Endothelial cell of umbilical vein (primary cell): ENCODE data around the gene MDP1. TPM values are rescaled to one million over a fixed set of nuclear protein-coding genes. Genes with fewer than 3 reads are reported as not detected.
A peak's percentile ranks its signal among the peaks of the same experiment; 100 is the strongest.

Experiments
- BruUV-seq: library from RNA; stranded (reverse); fragments of 400-500 nt; replicated peaks from 2 replicates; lab custom pipeline; 2021; lab: Mats Ljungman, UMichigan
- CTCF ChIA-PET: fragments of 300-600, 350-600 bp; sonication (Branson Sonifier 250); formaldehyde crosslinking; loops from one replicate; lab custom pipeline; 2021; ENCODE audit warnings: antibody characterized with exemption, inconsistent platforms; lab: Charles Lee
- POLR2A ChIA-PET: fragments of 300-600, 350-600 bp; sonication (Branson Sonifier 250); formaldehyde crosslinking; loops from one replicate; lab custom pipeline; 2021; ENCODE audit warnings: antibody characterized with exemption, inconsistent platforms; lab: Charles Lee
- DNase-seq: peaks from one replicate; pipeline ENCODE4 v3.0.0-alpha.2; 2011; ENCODE audit warnings: low read depth, low spot score
- FAIRE-seq: peaks from 2 replicates; lab custom pipeline; 2011; peaks lifted over from hg19 to GRCh38; lab: Jason Lieb, UNC
- H2AFZ ChIP-seq: 2 replicates; pipeline ENCODE4 v1.6.0; 2012; ENCODE audit warnings: low read depth, low read length, control low read depth, inconsistent platforms
- H3K27ac ChIP-seq: 2 replicates; pipeline ENCODE4 v1.5.1; 2011; ENCODE audit warnings: low read depth, mild to moderate bottlenecking, control low read depth, low read length, moderate library complexity; ENCODE audit not compliant: insufficient read depth
- H3K27me3 ChIP-seq, 2 experiments: 2 replicates each; pipeline versions ENCODE4 v1.6.0 to v1.6.1; 2011; ENCODE audit warnings: low read length in 2 of 2, mixed read lengths in 1 of 2; ENCODE audit not compliant: control insufficient read depth in 2 of 2, insufficient read depth in 2 of 2
- H3K36me3 ChIP-seq, 2 experiments: 2 replicates in 1 of 2; 3 replicates in 1 of 2; pipeline ENCODE4 v1.5.1; 2011; ENCODE audit warnings: low read length in 2 of 2, mild to moderate bottlenecking in 1 of 2, moderate library complexity in 1 of 2; ENCODE audit not compliant: control insufficient read depth in 2 of 2, insufficient read depth in 2 of 2; ENCODE audit errors: extremely low read depth in 1 of 2
- H3K4me1 ChIP-seq: 3 replicates; pipeline ENCODE4 v1.5.1; 2011; ENCODE audit warnings: mild to moderate bottlenecking, low read length; ENCODE audit not compliant: control insufficient read depth, insufficient read depth; ENCODE audit errors: extremely low read depth
- H3K4me2 ChIP-seq: 2 replicates; pipeline ENCODE4 v1.6.1; 2011; ENCODE audit warnings: low read length, control low read depth, mixed read lengths; ENCODE audit not compliant: insufficient read depth
- H3K4me3 ChIP-seq, 3 experiments: fragments of 200-600 bp in 1 of 3; sonication (generic), shearing (Covaris generic) in 1 of 3; replicated peaks in 1 of 3; 2 replicates each; pipeline ENCODE4 v1.5.1; 2011 to 2016; ENCODE audit warnings: control low read depth in 3 of 3, low read length in 3 of 3, mild to moderate bottlenecking in 2 of 3, inconsistent platforms in 1 of 3, low read depth in 1 of 3, moderate library complexity in 1 of 3; ENCODE audit not compliant: insufficient read depth in 1 of 3
- H3K79me2 ChIP-seq: 2 replicates; pipeline ENCODE4 v1.6.0; 2012; ENCODE audit warnings: low read length, inconsistent platforms; ENCODE audit not compliant: control insufficient read depth, insufficient read depth
- H3K9ac ChIP-seq: replicated peaks from 2 replicates; pipeline ENCODE3; 2011; ENCODE audit warnings: low read length, control low read depth; ENCODE audit not compliant: insufficient read depth; ENCODE audit errors: extremely low read depth
- H3K9me1 ChIP-seq: replicated peaks from 3 replicates; pipeline ENCODE4 v1.6.0; 2011; ENCODE audit warnings: mild to moderate bottlenecking, low read length; ENCODE audit not compliant: control insufficient read depth, insufficient read depth; ENCODE audit errors: extremely low read depth
- H3K9me3 ChIP-seq: replicated peaks from 2 replicates; pipeline ENCODE4 v1.5.1; 2012; ENCODE audit warnings: low read length, inconsistent platforms; ENCODE audit not compliant: control insufficient read depth, insufficient read depth
- H4K20me1 ChIP-seq: replicated peaks from 2 replicates; pipeline ENCODE3; 2011; ENCODE audit warnings: mild to moderate bottlenecking, low read length; ENCODE audit not compliant: control insufficient read depth, insufficient read depth; ENCODE audit errors: extremely low read depth
- CTCF ChIP-seq, 2 donors: IDR thresholded peaks; 1 replicate in 1 of 2; 2 replicates in 1 of 2; pipeline ENCODE4 v1.5.1; 2011; ENCODE audit warnings: low read length in 2 of 2, mild to moderate bottlenecking in 2 of 2, moderate library complexity in 2 of 2, control low read depth in 1 of 2, inconsistent platforms in 1 of 2, low read depth in 1 of 2; ENCODE audit not compliant: insufficient read depth in 1 of 2; ENCODE audit errors: extremely low read depth in 1 of 2
- EZH2 ChIP-seq: IDR thresholded peaks from 2 replicates; pipeline ENCODE4 v1.6.1; 2012; ENCODE audit warnings: borderline replicate concordance, low read depth, mild to moderate bottlenecking, moderate library complexity, low read length, inconsistent platforms; ENCODE audit not compliant: severe bottlenecking
- FOS ChIP-seq: IDR thresholded peaks from 2 replicates; pipeline ENCODE4 v1.6.1; 2011; ENCODE audit warnings: mild to moderate bottlenecking, low read length, moderate library complexity, borderline replicate concordance; ENCODE audit not compliant: insufficient read depth
- GATA2 ChIP-seq: IDR thresholded peaks from 2 replicates; pipeline ENCODE4 v1.7.0; 2011; ENCODE audit warnings: low read depth, mild to moderate bottlenecking, moderate library complexity, mixed read lengths, low read length; ENCODE audit not compliant: insufficient read length, insufficient read depth
- JUN ChIP-seq: IDR thresholded peaks from 2 replicates; pipeline ENCODE4 v1.6.1; 2011; ENCODE audit warnings: borderline replicate concordance, low read depth; ENCODE audit not compliant: insufficient read length, insufficient read depth
- MYC ChIP-seq: IDR thresholded peaks from one replicate; pipeline ENCODE4 v1.6.1; 2011; ENCODE audit warnings: mild to moderate bottlenecking, low read depth, low read length
- POLR2A ChIP-seq: IDR thresholded peaks from 2 replicates; pipeline ENCODE4 v1.6.1; 2012; ENCODE audit warnings: low read depth, mild to moderate bottlenecking, control low read depth, low read length
- POLR2AphosphoS5 ChIP-seq: IDR thresholded peaks from 2 replicates; pipeline ENCODE4 v1.6.1; 2012; ENCODE audit warnings: low read depth, mild to moderate bottlenecking, control low read depth, low read length, moderate library complexity; ENCODE audit not compliant: insufficient read depth
- dilution Hi-C: fragments of 300-500 bp; cut with MboI; formaldehyde crosslinking; loops from one replicate; pipeline ENCODE4 v1.15.0; 2019; ENCODE audit warnings: low sequenced_read_pairs; ENCODE audit not compliant: extremely low pct_ligation_motif_present
- intact Hi-C: fragments of 100-400 bp; cut with micrococcal nuclease; formaldehyde crosslinking; loops from one replicate; pipeline ENCODE4 v1.10.0; 2022
- polyA plus RNA-seq, 4 experiments: library from polyadenylated mRNA; depleted of rRNA in 3 of 4; stranded (reverse) in 3 of 4; unstranded in 1 of 4; fragments of >200 nt; gene quantifications; 2 replicates each; pipeline versions ENCODE4 v1.2.1 to v1.2.3, GENCODE V29; 2011 to 2012; ENCODE audit warnings: missing spikeins in 1 of 4
- total RNA-seq: library from RNA; stranded (reverse); gene quantifications from 2 replicates; pipeline ENCODE4 v1.2.3, GENCODE V29; 2021
- TF ChIP-seq, protein P1 (sequence below): IDR thresholded peaks from 2 replicates; pipeline ENCODE4 v1.6.1; 2011; ENCODE audit not compliant: insufficient read depth, insufficient read length

Gene MDP1
- total and polyA plus RNA-seq, 2 donors (not counting 3 experiments of a cell fraction or from before 2014, with no cell fraction given): 8.1 to 22.7 TPM

DNA sequence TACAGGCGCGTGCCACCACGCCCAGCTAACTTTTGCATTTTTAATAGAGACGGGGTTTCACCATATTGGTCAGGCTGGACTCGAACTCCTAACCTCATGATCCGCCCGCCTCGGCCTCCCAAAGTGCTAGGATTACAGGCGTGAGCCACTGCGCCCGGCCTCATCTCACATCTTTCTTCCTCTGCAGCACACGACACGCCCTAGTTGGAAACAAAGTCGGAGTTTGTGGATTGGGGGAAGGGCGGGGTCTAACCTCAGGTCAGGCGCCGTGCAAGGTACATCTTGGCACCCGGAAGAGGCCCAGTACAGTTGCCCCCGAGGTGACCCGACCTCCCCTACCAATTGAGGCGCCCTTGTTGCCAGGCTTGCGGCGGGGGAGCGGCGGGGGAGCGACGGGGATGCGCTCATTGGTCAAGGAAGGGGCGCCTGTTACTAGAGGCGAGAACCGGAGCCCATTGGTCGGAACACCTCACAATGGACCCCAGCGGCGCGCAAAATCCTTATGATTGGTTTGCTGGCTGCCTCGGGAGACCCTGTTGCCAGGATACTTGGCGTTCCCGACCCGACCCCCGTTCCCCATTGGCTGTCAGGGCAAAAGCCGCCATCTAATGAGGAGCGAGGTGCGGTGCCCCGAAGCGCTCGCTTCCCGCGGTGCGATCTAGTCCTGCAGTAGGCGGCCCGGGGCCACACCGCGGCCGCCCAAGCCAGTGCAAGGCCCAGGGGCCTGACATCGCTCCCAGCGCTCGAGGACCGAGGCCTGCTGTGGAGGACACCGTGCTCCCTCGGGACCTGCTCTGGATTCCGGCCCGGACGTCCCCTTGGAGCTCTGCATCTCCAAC lies 44.2 kb downstream of the MDP1 start, which contains the start of gene REC8:
REC8 (plus strand) TSS at position 659 of the 839 bp plus-strand sequence. CDS start 473 bp downstream, outside the sequence.
- Histone ChIP-seq H3K9ac (no peak within 1 kb of the TSS), H4K20me1 (no peaks in the 10 kb centered on the region), H2AFZ (peak within 1 kb of the TSS; percentile 78), H3K9me3 (no peaks in the 10 kb centered on the region), H3K9me1 (no peaks in the 10 kb centered on the region), H3K27ac (no peak within 1 kb of the TSS), H3K79me2 (no peaks in the 10 kb centered on the region), H3K4me1 (peaks cover 3% of the 10 kb centered on the region), H3K4me3 (peak within 1 kb of the TSS; percentile 8 to 25 (median 21)), H3K4me2 (peak within 1 kb of the TSS; percentile 26), H3K27me3 (no peaks in the 10 kb centered on the region), H3K36me3 (peaks cover 2 to 6% of the 10 kb centered on the region in 2 experiments)
- POLR2A ChIA-PET: no interaction called here
- peak; percentile 82 for FAIRE-seq
- CTCF ChIA-PET: interaction anchor here (1.7 to 2.6 kb wide), 2 partner anchors 11 to 125 kb away, joined by 5 to 10 read pairs; partner anchors contain the start of gene IRF9
- peak; percentile 82 for DNase-seq
- TF ChIP-seq FOS (no peak), POLR2AphosphoS5 (peak; percentile 33)
- no TSS peak for BruUV-seq
- intact Hi-C loops: no loop called here
- dilution Hi-C loops: no loop called here

- intact Hi-C loops: no loop called here
- Histone ChIP-seq H3K9ac (no peak overlapping the region), H3K79me2 (peaks cover 3% of the 10 kb centered on the region), H3K9me1 (no peaks in the 10 kb centered on the region), H3K4me1 (peaks cover 3% of the 10 kb centered on the region), H3K27ac (no peak overlapping the region), H3K27me3 (no peaks in the 10 kb centered on the region), H3K36me3 (peaks cover 17 to 37% of the 10 kb centered on the region in 2 experiments), H3K4me3 (no peak overlapping the region), H3K4me2 (no peak overlapping the region), H3K9me3 (no peaks in the 10 kb centered on the region), H2AFZ (no peak overlapping the region), H4K20me1 (no peaks in the 10 kb centered on the region)
- TF ChIP-seq POLR2AphosphoS5 (no peak), CTCF (IDR thresholded peaks at IDR 0.05; ENCODE audit: extremely low read depth in 1 of 2, insufficient read depth in 1 of 2, low read depth in 1 of 2, low read length in 2 of 2) (no peak), JUN (no peak), FOS (no peak), GATA2 (no peak), POLR2A (no peak), MYC (no peak), EZH2 (no peak)
- TF ChIP-seq, protein P1, sequence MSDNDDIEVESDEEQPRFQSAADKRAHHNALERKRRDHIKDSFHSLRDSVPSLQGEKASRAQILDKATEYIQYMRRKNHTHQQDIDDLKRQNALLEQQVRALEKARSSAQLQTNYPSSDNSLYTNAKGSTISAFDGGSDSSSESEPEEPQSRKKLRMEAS: no peak
- ChIA-PET CTCF (interaction anchor here (1.1 kb wide), 1 partner anchor 10 kb away, joined by 3 read pairs; no protein-coding TSS in a partner anchor), POLR2A (interaction anchor here (0.6 kb wide), 1 partner anchor 8 kb away, joined by 6 read pairs; no protein-coding TSS in a partner anchor)
- no peak for DNase-seq
- BruUV-seq: no TSS peak
- FAIRE-seq: no peak
- dilution Hi-C loops: no loop called here
Observed at GRCh38 chr14:24167469-24168114, 48.3 kb downstream of the MDP1 start.
